CD4-positive, alpha-beta memory T cell (primary cell): ENCODE data around the gene SH3RF1. TPM values are rescaled to one million over a fixed set of nuclear protein-coding genes. Genes with fewer than 3 reads are reported as not detected.

Experiments
- CTCF ChIA-PET: fragments of 350-600 bp; sonication (Branson Sonifier 250); formaldehyde crosslinking; loops from one replicate; lab custom pipeline; 2021; ENCODE audit warnings: inconsistent platforms; ENCODE audit not compliant: partially characterized antibody; lab: Charles Lee
- POLR2A ChIA-PET: fragments of 350-600 bp; sonication (Branson Sonifier 250); formaldehyde crosslinking; loops from one replicate; lab custom pipeline; 2021; ENCODE audit not compliant: partially characterized antibody; lab: Charles Lee
- DNase-seq, 5 donors: peaks; one replicate each; pipeline versions ENCODE4 v3.0.0 to v3.0.0-alpha.2; 2020 to 2022; ENCODE audit warnings: mixed read lengths in 1 of 5
- H3K27ac ChIP-seq: one replicate; pipeline ENCODE4 v1.7.0; 2013; ENCODE audit warnings: low read depth, low read length
- H3K27me3 ChIP-seq: 2 replicates; pipeline ENCODE4 v1.7.0; 2013; ENCODE audit warnings: mild to moderate bottlenecking, low read length, moderate library complexity; ENCODE audit not compliant: insufficient read depth
- H3K36me3 ChIP-seq: 2 replicates; pipeline ENCODE4 v1.7.0; 2013; ENCODE audit warnings: mild to moderate bottlenecking, low read length, moderate library complexity; ENCODE audit not compliant: insufficient read depth
- H3K4me1 ChIP-seq: 2 replicates; pipeline ENCODE4 v1.7.0; 2013; ENCODE audit warnings: mild to moderate bottlenecking, low read length, moderate library complexity; ENCODE audit not compliant: insufficient read depth
- H3K4me3 ChIP-seq, 2 donors: one replicate each; pipeline ENCODE4 v1.7.0; 2013; ENCODE audit warnings: low read length in 2 of 2, mild to moderate bottlenecking in 1 of 2
- H3K9me3 ChIP-seq, 2 donors: one replicate each; pipeline ENCODE4 v1.7.0; 2013; ENCODE audit warnings: low read length in 2 of 2, control low read depth in 1 of 2; ENCODE audit not compliant: control insufficient read depth in 1 of 2
- H3K27ac Mint-ChIP-seq, 7 donors: one replicate each; pipeline ENCODE4 v1.8.0; 2020 to 2021; ENCODE audit warnings: mixed read lengths in 7 of 7, mild to moderate bottlenecking in 6 of 7, inconsistent platforms in 3 of 7, moderate library complexity in 3 of 7
- H3K27me3 Mint-ChIP-seq, 2 donors: one replicate each; pipeline ENCODE4 v1.8.0; 2020 to 2021; ENCODE audit warnings: mixed read lengths in 2 of 2
- H3K36me3 Mint-ChIP-seq, 2 donors: one replicate each; pipeline ENCODE4 v1.8.0; 2020 to 2021; ENCODE audit warnings: mixed read lengths in 2 of 2, inconsistent platforms in 1 of 2, mild to moderate bottlenecking in 1 of 2
- H3K4me1 Mint-ChIP-seq, 4 donors: one replicate each; pipeline ENCODE4 v1.8.0; 2020 to 2021; ENCODE audit warnings: mixed read lengths in 4 of 4, mild to moderate bottlenecking in 1 of 4
- H3K4me3 Mint-ChIP-seq, 8 donors: one replicate each; pipeline ENCODE4 v1.8.0; 2020 to 2021; ENCODE audit warnings: mixed read lengths in 8 of 8, mild to moderate bottlenecking in 7 of 8, moderate library complexity in 6 of 8, inconsistent platforms in 3 of 8
- H3K9me3 Mint-ChIP-seq, 8 donors: one replicate each; pipeline ENCODE4 v1.8.0; 2020 to 2021; ENCODE audit warnings: mixed read lengths in 8 of 8, mild to moderate bottlenecking in 5 of 8, inconsistent platforms in 3 of 8, moderate library complexity in 1 of 8
- intact Hi-C: fragments of 100-400 bp; cut with micrococcal nuclease; formaldehyde crosslinking; loops from one replicate; pipeline ENCODE4 v1.15.1; 2023
- polyA plus RNA-seq, 2 donors: library from polyadenylated mRNA; unstranded; fragments of 300-500 nt; fragmentation: Illumina TruSeq; gene quantifications; one replicate each; pipeline ENCODE4 v1.2.3, GENCODE V29; 2021
- total RNA-seq, 2 experiments: library from RNA; stranded (reverse); gene quantifications; one replicate each; pipeline ENCODE4 v1.2.3, GENCODE V29; 2021

SH3RF1 gene
- total and polyA plus RNA-seq, 4 experiments from 2014 or later, result 0.11 to 0.15 TPM; not detected in 2

DNA sequence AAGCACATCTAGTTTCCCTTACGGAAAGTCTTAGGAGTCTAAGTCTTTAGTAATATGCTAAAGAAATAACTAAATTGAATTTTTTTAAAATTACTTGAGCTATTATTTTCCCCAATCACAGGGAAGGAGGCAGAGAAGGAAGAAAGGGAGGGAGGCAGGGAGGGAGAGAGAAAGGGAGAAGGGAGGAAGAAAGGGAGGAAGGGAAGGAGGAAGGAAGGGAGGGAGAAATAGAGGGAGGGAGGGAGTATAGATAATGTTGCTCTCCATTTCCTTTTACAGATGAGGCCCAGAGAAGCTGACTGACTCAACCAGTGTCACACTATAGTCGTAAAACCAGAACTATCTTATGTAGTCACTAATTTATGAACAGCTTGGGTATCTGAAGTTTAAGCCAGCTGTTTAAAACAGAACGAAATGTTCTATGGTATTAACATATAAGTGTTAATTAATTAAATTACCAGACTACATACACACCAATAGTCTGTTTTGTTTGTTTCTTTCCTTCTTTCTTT, 14.6 kb downstream of the SH3RF1 start:
- ChIA-PET CTCF (no interaction called here), POLR2A (no interaction called here)
- no peaks in the 10 kb centered on the region for H3K27me3 ChIP-seq
- H3K27ac Mint-ChIP-seq, result no peak overlapping the region
- no peaks in the 10 kb centered on the region for H3K4me1 ChIP-seq
- H3K4me1 Mint-ChIP-seq, result no peaks in the 10 kb centered on the region
- H3K4me3 Mint-ChIP-seq, result no peak overlapping the region
- no peak overlapping the region for H3K27ac ChIP-seq
- H3K27me3 Mint-ChIP-seq, result peaks cover 6 to 24% of the 10 kb centered on the region in 2 donors
- H3K9me3 ChIP-seq, result no peaks in the 10 kb centered on the region
- intact Hi-C loops, result no loop called here
- H3K4me3 ChIP-seq, result no peak overlapping the region
- no peak for DNase-seq
- H3K9me3 Mint-ChIP-seq, result no peaks in the 10 kb centered on the region
- H3K36me3 ChIP-seq, result no peaks in the 10 kb centered on the region
- H3K36me3 Mint-ChIP-seq, result no peaks in the 10 kb centered on the region

DNA sequence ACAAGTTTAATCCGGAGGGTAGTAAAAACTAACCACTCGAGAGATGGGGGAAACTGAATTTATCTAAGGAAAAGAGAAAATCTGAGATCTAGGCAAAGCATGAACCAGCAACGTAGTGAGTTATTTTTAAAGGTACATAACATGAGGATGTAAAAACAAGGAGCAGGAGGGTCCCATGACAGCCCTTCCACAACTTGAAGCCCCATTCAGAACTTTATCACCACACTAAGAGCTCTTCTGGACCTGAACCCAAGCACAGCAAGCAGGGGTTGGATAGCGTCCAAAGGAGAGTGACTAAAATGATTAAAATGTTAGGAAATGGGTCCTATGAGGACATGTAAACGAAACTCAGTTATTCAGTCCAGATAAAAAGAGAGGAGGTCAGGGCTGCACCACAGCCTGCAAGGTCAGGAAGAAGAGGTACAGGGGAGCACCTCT, 16.2 kb downstream of the SH3RF1 start:
- Histone ChIP-seq H3K27ac (no peak overlapping the region), H3K4me3 (no peak overlapping the region), H3K36me3 (no peaks in the 10 kb centered on the region), H3K9me3 (no peaks in the 10 kb centered on the region), H3K4me1 (no peaks in the 10 kb centered on the region), H3K27me3 (no peaks in the 10 kb centered on the region)
- H3K27me3 Mint-ChIP-seq, result peaks cover 2 to 22% of the 10 kb centered on the region in 2 donors
- no peak for DNase-seq
- intact Hi-C loops, result no loop called here
- no peaks in the 10 kb centered on the region for H3K9me3 Mint-ChIP-seq
- no peaks in the 10 kb centered on the region for H3K4me1 Mint-ChIP-seq
- CTCF ChIA-PET, result no interaction called here
- no peaks in the 10 kb centered on the region for H3K36me3 Mint-ChIP-seq
- no peak overlapping the region for H3K4me3 Mint-ChIP-seq
- no peak overlapping the region for H3K27ac Mint-ChIP-seq
- POLR2A ChIA-PET, result no interaction called here

DNA sequence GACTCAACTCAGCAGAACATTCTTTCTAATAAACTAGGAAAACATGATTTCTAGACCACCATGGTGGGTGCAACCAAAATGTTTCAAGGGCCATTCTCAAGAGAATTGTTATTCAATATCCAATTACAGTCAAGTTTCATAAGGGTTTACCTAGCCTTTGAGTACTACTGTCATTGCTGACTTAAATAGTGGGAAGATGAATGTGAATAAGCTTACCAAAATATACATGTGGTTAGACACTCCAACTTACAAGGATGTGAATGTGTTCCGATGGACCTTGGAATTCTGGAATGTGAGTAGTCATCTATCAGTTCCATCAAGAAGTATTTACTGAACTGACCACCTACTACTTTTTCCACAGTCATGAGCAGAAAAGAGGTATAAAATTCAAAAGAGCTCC, 16.9 kb downstream of the SH3RF1 start:
- POLR2A ChIA-PET, result no interaction called here

DNA sequence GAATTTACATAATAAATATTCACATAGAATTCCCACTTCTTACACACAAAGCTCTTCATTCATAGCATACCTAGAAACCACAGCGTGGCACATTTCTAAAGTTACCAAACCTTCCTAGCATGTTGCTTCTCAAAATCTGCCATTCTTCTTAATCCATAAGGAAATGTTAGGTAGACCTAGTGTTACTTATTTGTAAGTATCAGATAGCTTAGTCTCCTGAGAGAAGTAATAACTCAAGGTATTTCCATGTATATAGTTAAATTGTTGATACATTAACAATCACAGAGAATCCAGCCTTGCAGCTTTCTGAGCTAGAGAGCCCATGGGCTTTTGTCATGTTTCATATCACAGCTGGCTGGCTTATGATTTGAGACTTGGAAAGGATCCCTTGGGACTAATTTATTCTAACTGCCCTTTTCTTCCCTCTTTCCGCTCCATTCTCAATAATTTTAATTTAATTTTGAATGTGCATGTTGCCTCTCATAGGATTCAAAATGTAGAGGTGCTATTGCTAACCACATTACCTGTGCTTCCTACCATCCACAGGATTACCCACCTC, 17.6 kb downstream of the SH3RF1 start:
- Mint-ChIP-seq H3K27me3 (peaks cover 2 to 17% of the 10 kb centered on the region in 2 donors), H3K36me3 (no peaks in the 10 kb centered on the region), H3K4me3 (no peak overlapping the region), H3K9me3 (peaks cover 0 to 3% (median 0%) of the 10 kb centered on the region in 8 donors), H3K4me1 (no peaks in the 10 kb centered on the region), H3K27ac (no peak overlapping the region)
- H3K36me3 ChIP-seq, result no peaks in the 10 kb centered on the region
- no peaks in the 10 kb centered on the region for H3K4me1 ChIP-seq
- no peaks in the 10 kb centered on the region for H3K27me3 ChIP-seq
- ChIA-PET POLR2A (no interaction called here), CTCF (no interaction called here)
- no peak overlapping the region for H3K27ac ChIP-seq
- no peak for DNase-seq
- intact Hi-C loops, result no loop called here
- H3K4me3 ChIP-seq, result no peak overlapping the region
- H3K9me3 ChIP-seq, result no peaks in the 10 kb centered on the region

More for the DNA sequence above, 16.9 kb downstream of the SH3RF1 start:
- Histone ChIP-seq H3K4me1 (no peaks in the 10 kb centered on the region), H3K4me3 (no peak overlapping the region), H3K9me3 (no peaks in the 10 kb centered on the region), H3K27me3 (no peaks in the 10 kb centered on the region), H3K27ac (no peak overlapping the region), H3K36me3 (no peaks in the 10 kb centered on the region)
- H3K36me3 Mint-ChIP-seq, result no peaks in the 10 kb centered on the region
- H3K27me3 Mint-ChIP-seq, result peaks cover 2 to 19% of the 10 kb centered on the region in 2 donors
- H3K4me3 Mint-ChIP-seq, result no peak overlapping the region
- intact Hi-C loops, result no loop called here
- no peak for DNase-seq
- no peaks in the 10 kb centered on the region for H3K4me1 Mint-ChIP-seq
- no peak overlapping the region for H3K27ac Mint-ChIP-seq
- H3K9me3 Mint-ChIP-seq, result no peaks in the 10 kb centered on the region
- CTCF ChIA-PET, result no interaction called here

DNA sequence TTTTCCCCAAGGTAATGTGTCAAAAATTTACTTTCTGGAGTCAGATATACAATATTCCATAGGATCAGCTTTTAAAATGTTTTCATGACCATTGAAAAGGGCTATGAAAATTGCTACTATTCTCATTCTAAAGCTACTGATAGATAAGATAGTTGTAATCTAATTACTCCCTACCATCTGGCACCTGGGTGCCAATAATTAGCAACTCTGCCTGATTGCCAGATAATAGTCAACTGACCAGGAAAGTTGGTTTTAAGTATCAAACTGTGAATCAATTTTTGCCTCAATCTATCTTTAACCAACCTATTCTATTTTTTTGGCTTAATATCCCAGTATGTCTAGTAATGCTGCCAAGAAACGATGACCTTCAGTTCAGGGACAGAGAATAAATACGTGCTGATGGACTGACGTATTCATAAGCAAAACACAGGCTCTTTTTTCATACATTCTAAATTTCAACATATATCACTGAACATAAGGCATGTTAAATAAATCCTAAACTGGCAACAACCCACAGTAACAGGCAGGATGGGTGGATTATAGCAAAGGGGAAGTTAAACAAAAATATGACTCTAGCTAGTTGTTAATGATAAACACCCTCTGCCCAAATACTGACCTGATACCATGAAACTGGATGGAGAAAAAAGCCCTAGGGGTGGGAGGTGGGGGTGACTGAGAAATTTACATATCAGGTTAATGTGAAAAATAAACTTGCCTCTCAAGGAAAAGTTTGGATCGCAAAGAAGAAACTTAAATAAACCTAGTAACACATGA, 18.2 kb downstream of the SH3RF1 start:
- no peak for DNase-seq
- Histone ChIP-seq H3K27me3 (no peaks in the 10 kb centered on the region), H3K4me1 (no peaks in the 10 kb centered on the region), H3K27ac (no peak overlapping the region), H3K36me3 (no peaks in the 10 kb centered on the region), H3K4me3 (no peak overlapping the region), H3K9me3 (no peaks in the 10 kb centered on the region)
- Mint-ChIP-seq H3K27ac (no peak overlapping the region), H3K4me1 (no peaks in the 10 kb centered on the region), H3K4me3 (no peak overlapping the region), H3K36me3 (no peaks in the 10 kb centered on the region), H3K9me3 (peaks cover 0 to 5% (median 0%) of the 10 kb centered on the region in 8 donors), H3K27me3 (peaks cover 2 to 16% of the 10 kb centered on the region in 2 donors)
- ChIA-PET CTCF (no interaction called here), POLR2A (no interaction called here)
- intact Hi-C loops, result no loop called here

DNA sequence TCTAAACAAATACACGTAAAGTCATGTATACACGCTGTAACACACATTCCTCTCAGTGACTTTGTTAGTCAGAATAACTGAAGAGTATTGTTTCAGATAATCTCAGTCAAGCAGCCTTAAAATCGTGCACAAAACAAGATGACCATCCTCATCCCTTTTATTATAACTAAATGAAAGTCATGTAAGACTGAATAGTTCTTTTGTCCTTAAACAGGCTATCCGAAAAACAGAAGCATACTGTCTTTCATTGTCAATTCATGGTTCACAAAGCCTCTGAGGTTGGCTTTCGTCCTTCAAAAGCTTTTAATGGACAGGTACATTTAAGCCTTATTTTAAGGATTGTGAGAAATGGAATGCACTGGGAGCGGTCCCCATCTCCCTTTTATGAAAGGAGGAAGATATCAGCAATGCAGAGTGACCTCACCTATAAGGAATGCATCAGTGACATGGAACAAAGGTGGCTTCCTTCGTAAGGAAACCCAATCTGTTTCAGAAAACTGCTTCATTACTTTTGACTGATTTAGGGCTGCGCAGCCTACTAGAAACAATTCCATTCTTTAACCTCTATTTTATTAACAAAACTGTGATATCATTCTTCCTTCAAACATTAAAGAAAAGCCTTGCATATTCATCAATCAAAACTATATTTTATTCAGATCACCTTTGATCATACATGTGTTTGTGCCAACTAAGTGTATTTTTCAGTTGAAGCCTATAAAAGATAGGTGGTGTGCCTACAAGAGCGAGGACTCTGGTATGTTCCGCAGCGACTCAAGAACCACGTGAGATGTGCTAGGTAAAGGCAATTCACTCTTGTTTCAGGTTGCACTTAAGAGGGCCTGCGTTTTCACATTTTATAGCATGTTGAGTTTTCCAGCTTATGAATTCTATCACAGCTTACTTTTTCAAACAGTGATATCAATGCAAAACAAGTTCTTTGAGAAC, 19.2 kb downstream of the SH3RF1 start:
- Mint-ChIP-seq H3K4me1 (no peaks in the 10 kb centered on the region), H3K9me3 (peaks cover 0 to 11% (median 0%) of the 10 kb centered on the region in 8 donors), H3K36me3 (no peaks in the 10 kb centered on the region), H3K27ac (no peak overlapping the region), H3K27me3 (peaks cover 2 to 20% of the 10 kb centered on the region in 2 donors), H3K4me3 (no peak overlapping the region)
- Histone ChIP-seq H3K4me3 (no peak overlapping the region), H3K36me3 (no peaks in the 10 kb centered on the region), H3K27me3 (no peaks in the 10 kb centered on the region), H3K27ac (no peak overlapping the region), H3K9me3 (no peaks in the 10 kb centered on the region), H3K4me1 (no peaks in the 10 kb centered on the region)
- no peak for DNase-seq
- POLR2A ChIA-PET, result no interaction called here
- CTCF ChIA-PET, result no interaction called here
- intact Hi-C loops, result no loop called here

DNA sequence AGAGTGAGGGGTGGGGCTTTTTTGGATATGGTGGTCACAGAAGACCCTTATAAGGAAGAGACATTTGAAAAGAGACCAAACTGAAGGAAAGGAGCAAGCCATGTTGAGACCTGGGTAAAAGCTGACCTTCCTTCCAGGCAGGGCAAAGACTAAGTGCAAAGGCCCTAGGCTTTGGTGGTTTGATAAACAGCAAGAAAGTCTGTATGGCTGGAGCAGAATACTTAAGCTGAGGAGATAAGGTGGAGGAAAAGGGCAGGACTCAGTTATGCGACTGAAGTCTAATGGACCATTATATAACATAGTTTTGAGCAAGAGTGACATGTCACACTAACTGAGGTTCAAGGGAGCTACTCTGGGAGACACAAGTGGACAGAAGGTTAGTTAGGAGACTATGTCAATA, 20.0 kb downstream of the SH3RF1 start:
- no peaks in the 10 kb centered on the region for H3K4me1 ChIP-seq
- no peaks in the 10 kb centered on the region for H3K27me3 ChIP-seq
- no peaks in the 10 kb centered on the region for H3K4me1 Mint-ChIP-seq
- DNase-seq, result no peak
- H3K27ac Mint-ChIP-seq, result no peak overlapping the region
- no peak overlapping the region for H3K4me3 Mint-ChIP-seq
- ChIA-PET POLR2A (no interaction called here), CTCF (no interaction called here)
- H3K27ac ChIP-seq, result no peak overlapping the region
- H3K9me3 ChIP-seq, result no peaks in the 10 kb centered on the region
- H3K36me3 Mint-ChIP-seq, result no peaks in the 10 kb centered on the region
- peaks cover 2 to 20% of the 10 kb centered on the region in 2 donors for H3K27me3 Mint-ChIP-seq
- intact Hi-C loops, result no loop called here
- no peaks in the 10 kb centered on the region for H3K36me3 ChIP-seq
- H3K4me3 ChIP-seq, result no peak overlapping the region
- H3K9me3 Mint-ChIP-seq, result peaks cover 0 to 11% (median 0%) of the 10 kb centered on the region in 8 donors
